Measurements from ENCODE around the gene FAM118A. TPM values are rescaled to one million over a fixed set of nuclear protein-coding genes. Genes with fewer than 3 reads are reported as not detected.
"Not testable (repeated sequence)": the region's sequence is repeated elsewhere in the genome, so short reads cannot be mapped to it uniquely, and the experiment has no call there.

Gene FAM118A
- total RNA-seq, 2 experiments from 2014 or later = 50.6 to 50.7 TPM

GRCh38 chr22:45270095-45271020 is 39.4 kb upstream of the FAM118A start:
- H3K4me1 Mint-ChIP-seq (ENCODE audit: low read depth) = peaks cover 15% of the 10 kb centered on the region
- POLR2A ChIA-PET = no interaction called here
- DNase-seq (no peak), ATAC-seq (no peak)
- no peaks in the 10 kb centered on the region for H3K9me3 Mint-ChIP-seq (ENCODE audit: insufficient read depth)
- H3K27me3 Mint-ChIP-seq (ENCODE audit: low read depth) = peaks cover 23% of the 10 kb centered on the region
- H3K4me3 Mint-ChIP-seq = peak overlapping the region; percentile 67
- CTCF ChIA-PET = interaction anchor here (0.7 to 1.4 kb wide), 2 partner anchors 46 to 166 kb away, joined by 3 to 5 read pairs; no protein-coding TSS in a partner anchor
- no peak overlapping the region for H3K27ac Mint-ChIP-seq
- no peaks in the 10 kb centered on the region for H3K36me3 Mint-ChIP-seq (ENCODE audit: low read depth)

GRCh38 chr22:45271667-45272201 is 38.0 kb upstream of the FAM118A start:
- DNase-seq = no peak
- ChIA-PET CTCF (interaction anchor here (1.0 to 1.6 kb wide), 4 partner anchors 48 to 163 kb away, joined by 3 to 7 read pairs (median 4); no protein-coding TSS in a partner anchor), POLR2A (interaction anchor here (0.6 to 1.4 kb wide), 2 partner anchors 47 to 338 kb away, joined by 3 to 5 read pairs; no protein-coding TSS in a partner anchor)
- no peaks in the 10 kb centered on the region for H3K36me3 Mint-ChIP-seq (ENCODE audit: low read depth)
- peaks cover 19% of the 10 kb centered on the region for H3K27me3 Mint-ChIP-seq (ENCODE audit: low read depth)
- no peak overlapping the region for H3K4me3 Mint-ChIP-seq
- no peak overlapping the region for H3K27ac Mint-ChIP-seq
- no peak for ATAC-seq
- peaks cover 15% of the 10 kb centered on the region for H3K4me1 Mint-ChIP-seq (ENCODE audit: low read depth)
- no peaks in the 10 kb centered on the region for H3K9me3 Mint-ChIP-seq (ENCODE audit: insufficient read depth)

GRCh38 chr22:45272498-45272897 is 37.2 kb upstream of the FAM118A start:
- Mint-ChIP-seq H3K27ac (no peak overlapping the region), H3K4me1 (ENCODE audit: low read depth) (peaks cover 15% of the 10 kb centered on the region), H3K27me3 (ENCODE audit: low read depth) (peaks cover 16% of the 10 kb centered on the region), H3K4me3 (no peak overlapping the region), H3K9me3 (ENCODE audit: insufficient read depth) (no peaks in the 10 kb centered on the region), H3K36me3 (ENCODE audit: low read depth) (no peaks in the 10 kb centered on the region)
- ChIA-PET CTCF (interaction anchor here (1.0 to 1.6 kb wide), 4 partner anchors 47 to 162 kb away, joined by 3 to 7 read pairs (median 4); no protein-coding TSS in a partner anchor), POLR2A (interaction anchor here (0.6 to 1.4 kb wide), 2 partner anchors 46 to 337 kb away, joined by 3 to 5 read pairs; no protein-coding TSS in a partner anchor)
- ATAC-seq = no peak
- no peak for DNase-seq

GRCh38 chr22:45273452-45274075 is 36.2 kb upstream of the FAM118A start:
- no peak for DNase-seq
- POLR2A ChIA-PET = no interaction called here

GRCh38 chr22:45276507-45277105 is 33.1 kb upstream of the FAM118A start:
- H3K4me3 Mint-ChIP-seq = no peak overlapping the region
- ChIA-PET POLR2A (no interaction called here), CTCF (interaction anchor here (1.4 kb wide), 1 partner anchor 278 kb away, joined by 3 read pairs; no protein-coding TSS in a partner anchor)
- no peaks in the 10 kb centered on the region for H3K36me3 Mint-ChIP-seq (ENCODE audit: low read depth)
- H3K4me1 Mint-ChIP-seq (ENCODE audit: low read depth) = peaks cover 12% of the 10 kb centered on the region
- peaks cover under 1% of the 10 kb centered on the region for H3K27me3 Mint-ChIP-seq (ENCODE audit: low read depth)
- DNase-seq = no peak
- ATAC-seq = no peak
- no peaks in the 10 kb centered on the region for H3K9me3 Mint-ChIP-seq (ENCODE audit: insufficient read depth)
- H3K27ac Mint-ChIP-seq = no peak overlapping the region

More at GRCh38 chr22:45273452-45274075, 36.2 kb upstream of the FAM118A start:
- H3K36me3 Mint-ChIP-seq (ENCODE audit: low read depth) = no peaks in the 10 kb centered on the region
- H3K27me3 Mint-ChIP-seq (ENCODE audit: low read depth) = peaks cover 14% of the 10 kb centered on the region
- no peak overlapping the region for H3K4me3 Mint-ChIP-seq
- peaks cover 12% of the 10 kb centered on the region for H3K4me1 Mint-ChIP-seq (ENCODE audit: low read depth)
- CTCF ChIA-PET = no interaction called here
- no peaks in the 10 kb centered on the region for H3K9me3 Mint-ChIP-seq (ENCODE audit: insufficient read depth)
- no peak for ATAC-seq
- no peak overlapping the region for H3K27ac Mint-ChIP-seq

- CTCF ChIA-PET; H3K36me3 Mint-ChIP-seq (ENCODE audit: low read depth); POLR2A ChIA-PET; ATAC-seq; H3K27ac Mint-ChIP-seq; DNase-seq; H3K4me3 Mint-ChIP-seq; H3K9me3 Mint-ChIP-seq (ENCODE audit: insufficient read depth); H3K27me3 Mint-ChIP-seq (ENCODE audit: low read depth): not testable (repeated sequence)
- peaks cover 12% of the 10 kb centered on the region for H3K4me1 Mint-ChIP-seq (ENCODE audit: low read depth)
These were observed 32.0 kb upstream of the FAM118A start for GRCh38 chr22:45277720-45278119.

GRCh38 chr22:45278125-45278524 is 31.6 kb upstream of the FAM118A start:
- Mint-ChIP-seq H3K9me3 (ENCODE audit: insufficient read depth) (no peaks in the 10 kb centered on the region), H3K4me1 (ENCODE audit: low read depth) (peaks cover 12% of the 10 kb centered on the region), H3K36me3 (ENCODE audit: low read depth) (no peaks in the 10 kb centered on the region), H3K4me3 (no peak overlapping the region), H3K27me3 (ENCODE audit: low read depth) (peaks cover 8% of the 10 kb centered on the region), H3K27ac (no peak overlapping the region)
- CTCF ChIA-PET = no interaction called here
- POLR2A ChIA-PET = no interaction called here
- DNase-seq = no peak
- ATAC-seq = no peak

- Mint-ChIP-seq H3K36me3 (ENCODE audit: low read depth) (no peaks in the 10 kb centered on the region), H3K4me3 (no peak overlapping the region), H3K27me3 (ENCODE audit: low read depth) (peaks cover 27% of the 10 kb centered on the region), H3K27ac (no peak overlapping the region), H3K4me1 (ENCODE audit: low read depth) (peaks cover 15% of the 10 kb centered on the region), H3K9me3 (ENCODE audit: insufficient read depth) (no peaks in the 10 kb centered on the region)
- POLR2A ChIA-PET = no interaction called here
- DNase-seq = no peak
- no peak for ATAC-seq
- CTCF ChIA-PET = no interaction called here
These were observed 29.1 kb upstream of the FAM118A start for GRCh38 chr22:45280587-45280980.

- Mint-ChIP-seq H3K27ac (no peak overlapping the region), H3K36me3 (ENCODE audit: low read depth) (no peaks in the 10 kb centered on the region), H3K4me1 (ENCODE audit: low read depth) (peaks cover 15% of the 10 kb centered on the region), H3K4me3 (no peak overlapping the region), H3K27me3 (ENCODE audit: low read depth) (peaks cover 31% of the 10 kb centered on the region), H3K9me3 (ENCODE audit: insufficient read depth) (no peaks in the 10 kb centered on the region)
- DNase-seq = no peak
- POLR2A ChIA-PET = no interaction called here
- ATAC-seq = no peak
- CTCF ChIA-PET = no interaction called here
These were observed 28.7 kb upstream of the FAM118A start for GRCh38 chr22:45281010-45281409.

GRCh38 chr22:45284705-45285262 is 24.9 kb upstream of the FAM118A start, which contains the start of gene UPK3A:
TSS of gene UPK3A (plus strand) at chr22:45284949. CDS start at chr22:45285014, 65 bp downstream.
- no peak within 1 kb of the TSS for H3K4me3 Mint-ChIP-seq
- DNase-seq = peak; percentile 36

GRCh38 chr22:45285263-45286058 is 24.3 kb upstream of the FAM118A start:
- peaks cover 9% of the 10 kb centered on the region for H3K4me1 Mint-ChIP-seq (ENCODE audit: low read depth)
- ATAC-seq (no peak), DNase-seq (no peak)
- ChIA-PET CTCF (interaction anchor here (1.2 kb wide), 1 partner anchor 112 kb away, joined by 4 read pairs; no protein-coding TSS in a partner anchor), POLR2A (no interaction called here)
- no peaks in the 10 kb centered on the region for H3K36me3 Mint-ChIP-seq (ENCODE audit: low read depth)
- H3K27me3 Mint-ChIP-seq (ENCODE audit: low read depth) = peaks cover 38% of the 10 kb centered on the region
- no peak overlapping the region for H3K27ac Mint-ChIP-seq
- H3K9me3 Mint-ChIP-seq (ENCODE audit: insufficient read depth) = no peaks in the 10 kb centered on the region
- H3K4me3 Mint-ChIP-seq = no peak overlapping the region

More at GRCh38 chr22:45284705-45285262, 24.9 kb upstream of the FAM118A start, which contains the start of gene UPK3A:
- Mint-ChIP-seq H3K36me3 (ENCODE audit: low read depth) (no peaks in the 10 kb centered on the region), H3K9me3 (ENCODE audit: insufficient read depth) (no peaks in the 10 kb centered on the region), H3K27me3 (ENCODE audit: low read depth) (peaks cover 38% of the 10 kb centered on the region), H3K4me1 (ENCODE audit: low read depth) (peaks cover 15% of the 10 kb centered on the region), H3K27ac (no peak within 1 kb of the TSS)
- ATAC-seq = peak; percentile 89
- ChIA-PET CTCF (no interaction called here), POLR2A (no interaction called here)
